ENCODE measurements around the gene NTRK1.
A peak's percentile ranks its signal among the peaks of the same experiment; 100 is the strongest.

The NTRK1 gene

GRCh38 chr1:156845055-156845952 lies 15.4 kb upstream of the NTRK1 start:
- H3K4me1 Mint-ChIP-seq = peaks cover 56% of the 10 kb centered on the region
- no peak overlapping the region for H3K27ac Mint-ChIP-seq
- peak overlapping the region; percentile 60 to 80 for H3K4me3 Mint-ChIP-seq
- ATAC-seq (peak; percentile 21), DNase-seq (peak; percentile 26 to 38)
- H3K9me3 Mint-ChIP-seq = no peaks in the 10 kb centered on the region
- H3K27me3 Mint-ChIP-seq = peaks cover 82% of the 10 kb centered on the region

GRCh38 chr1:156845953-156846545 lies 14.6 kb upstream of the NTRK1 start:
- no peak for DNase-seq
- ATAC-seq = no peak
- H3K27me3 Mint-ChIP-seq = peaks cover 75% of the 10 kb centered on the region
- peak overlapping the region in 1 of 2 donors; percentile 37 for H3K27ac Mint-ChIP-seq
- H3K9me3 Mint-ChIP-seq = no peaks in the 10 kb centered on the region
- peaks cover 56% of the 10 kb centered on the region for H3K4me1 Mint-ChIP-seq
- H3K4me3 Mint-ChIP-seq = peak overlapping the region; percentile 11 to 80

- ATAC-seq (no peak), DNase-seq (no peak)
- Mint-ChIP-seq H3K27me3 (peaks cover 69% of the 10 kb centered on the region), H3K4me3 (no peak overlapping the region), H3K27ac (no peak overlapping the region), H3K4me1 (peaks cover 56% of the 10 kb centered on the region), H3K9me3 (no peaks in the 10 kb centered on the region)
These were observed 14.0 kb upstream of the NTRK1 start for GRCh38 chr1:156846643-156847042.

GRCh38 chr1:156847591-156848460 lies 12.8 kb upstream of the NTRK1 start:
- H3K4me1 Mint-ChIP-seq = peaks cover 56% of the 10 kb centered on the region
- H3K4me3 Mint-ChIP-seq = peak overlapping the region in 1 of 2 donors; percentile 72
- ATAC-seq (no peak), DNase-seq (no peak)
- no peak overlapping the region for H3K27ac Mint-ChIP-seq
- no peaks in the 10 kb centered on the region for H3K9me3 Mint-ChIP-seq
- H3K27me3 Mint-ChIP-seq = peaks cover 57% of the 10 kb centered on the region

GRCh38 chr1:156848461-156849150 lies 12.1 kb upstream of the NTRK1 start:
- H3K27me3 Mint-ChIP-seq = peaks cover 49% of the 10 kb centered on the region

GRCh38 chr1:156849151-156849496 lies 11.5 kb upstream of the NTRK1 start:
- H3K4me1 Mint-ChIP-seq = peaks cover 52% of the 10 kb centered on the region
- no peak for DNase-seq
- H3K4me3 Mint-ChIP-seq = peak overlapping the region in 1 of 2 donors; percentile 72
- peaks cover 44% of the 10 kb centered on the region for H3K27me3 Mint-ChIP-seq
- H3K27ac Mint-ChIP-seq = no peak overlapping the region
- no peaks in the 10 kb centered on the region for H3K9me3 Mint-ChIP-seq
- ATAC-seq = no peak

More at GRCh38 chr1:156848461-156849150, 12.1 kb upstream of the NTRK1 start:
- Mint-ChIP-seq H3K4me1 (peaks cover 56% of the 10 kb centered on the region), H3K9me3 (no peaks in the 10 kb centered on the region), H3K4me3 (peak overlapping the region; percentile 35 to 72), H3K27ac (no peak overlapping the region)
- ATAC-seq = peak; percentile 90
- peak; percentile 59 to 70 for DNase-seq

- no peak overlapping the region for H3K4me3 Mint-ChIP-seq
- no peak for ATAC-seq
- H3K27ac Mint-ChIP-seq = no peak overlapping the region
- peaks cover 30% of the 10 kb centered on the region for H3K4me1 Mint-ChIP-seq
- peaks cover 21% of the 10 kb centered on the region for H3K27me3 Mint-ChIP-seq
- DNase-seq = no peak
- no peaks in the 10 kb centered on the region for H3K9me3 Mint-ChIP-seq
These were observed 8.8 kb upstream of the NTRK1 start for GRCh38 chr1:156851779-156852417.

GRCh38 chr1:156852418-156852874 lies 8.2 kb upstream of the NTRK1 start:
- H3K27me3 Mint-ChIP-seq = peaks cover 21% of the 10 kb centered on the region
- ATAC-seq (no peak), DNase-seq (no peak)
- no peaks in the 10 kb centered on the region for H3K9me3 Mint-ChIP-seq
- no peak overlapping the region for H3K27ac Mint-ChIP-seq
- peaks cover 24% of the 10 kb centered on the region for H3K4me1 Mint-ChIP-seq
- H3K4me3 Mint-ChIP-seq = no peak overlapping the region

GRCh38 chr1:156853761-156854160 lies 6.9 kb upstream of the NTRK1 start:
- Mint-ChIP-seq H3K4me3 (no peak overlapping the region), H3K9me3 (no peaks in the 10 kb centered on the region), H3K4me1 (peaks cover 16% of the 10 kb centered on the region), H3K27ac (peak overlapping the region in 1 of 2 donors; percentile 57), H3K27me3 (peaks cover 24% of the 10 kb centered on the region)
- ATAC-seq (no peak), DNase-seq (no peak)

GRCh38 chr1:156854634-156855033 lies 6.0 kb upstream of the NTRK1 start:
- no peak overlapping the region for H3K27ac Mint-ChIP-seq
- no peak for ATAC-seq
- H3K9me3 Mint-ChIP-seq = no peaks in the 10 kb centered on the region
- H3K27me3 Mint-ChIP-seq = peaks cover 31% of the 10 kb centered on the region
- H3K4me3 Mint-ChIP-seq = no peak overlapping the region
- DNase-seq = no peak
- peaks cover 14% of the 10 kb centered on the region for H3K4me1 Mint-ChIP-seq

- H3K27ac Mint-ChIP-seq = no peak overlapping the region
- no peak overlapping the region for H3K4me3 Mint-ChIP-seq
- no peaks in the 10 kb centered on the region for H3K9me3 Mint-ChIP-seq
- DNase-seq = no peak
- H3K4me1 Mint-ChIP-seq = peaks cover 24% of the 10 kb centered on the region
- ATAC-seq = no peak
- peaks cover 43% of the 10 kb centered on the region for H3K27me3 Mint-ChIP-seq
These were observed 4.3 kb upstream of the NTRK1 start for GRCh38 chr1:156856282-156856785.

GRCh38 chr1:156857532-156857931 lies 3.1 kb upstream of the NTRK1 start:
- H3K27ac Mint-ChIP-seq = no peak overlapping the region
- DNase-seq (no peak), ATAC-seq (no peak)
- peaks cover 36% of the 10 kb centered on the region for H3K4me1 Mint-ChIP-seq
- no peaks in the 10 kb centered on the region for H3K9me3 Mint-ChIP-seq
- H3K4me3 Mint-ChIP-seq = no peak overlapping the region
- H3K27me3 Mint-ChIP-seq = peaks cover 55% of the 10 kb centered on the region

GRCh38 chr1:156858555-156858956 lies 2.1 kb upstream of the NTRK1 start:
- H3K27ac Mint-ChIP-seq = peak overlapping the region in 1 of 2 donors; percentile 13
- DNase-seq (no peak), ATAC-seq (no peak)
- peak overlapping the region; percentile 29 to 35 for H3K4me3 Mint-ChIP-seq
- peaks cover 46% of the 10 kb centered on the region for H3K4me1 Mint-ChIP-seq
- H3K27me3 Mint-ChIP-seq = peaks cover 65% of the 10 kb centered on the region
- no peaks in the 10 kb centered on the region for H3K9me3 Mint-ChIP-seq

GRCh38 chr1:156858959-156859522 lies 1.6 kb upstream of the NTRK1 start, which contains the start of gene INSRR:
Gene INSRR (minus strand): TSS chr1:156859117. CDS start chr1:156858621, 496 bp downstream.
- Mint-ChIP-seq H3K27ac (peak within 1 kb of the TSS; percentile 13 to 21), H3K4me1 (peaks cover 51% of the 10 kb centered on the region), H3K27me3 (peaks cover 70% of the 10 kb centered on the region), H3K4me3 (peak within 1 kb of the TSS; percentile 75 to 83), H3K9me3 (no peaks in the 10 kb centered on the region)
- DNase-seq (no peak), ATAC-seq (no peak)

Data from stimulated activated naive CD8-positive, alpha-beta T cell treated with anti-CD3 and anti-CD28 coated beads, Interleukin-15, amount 100 ng/mL, for 72 hours (primary cell).